Activated naive CD8-positive, alpha-beta T cell treated with anti-CD3 and anti-CD28 coated beads, Interleukin-2, amount 50 U/mL, for 16 hours (primary cell): ENCODE measurements around the gene FIGNL2.
A peak's percentile ranks its signal among the peaks of the same experiment; 100 is the strongest.
"Not testable (repeated sequence)": the region's sequence is repeated elsewhere in the genome, so short reads cannot be mapped to it uniquely, and the experiment has no call there.

Source experiments
- DNase-seq: peaks from one replicate; pipeline ENCODE4 v3.0.0-alpha.2; 2020; ENCODE audit warnings: low read depth, low spot score

Gene FIGNL2

GRCh38 chr12:51818086-51818485 is 30.4 kb downstream of the FIGNL2 start:
- no peak for DNase-seq

- DNase-seq, result no peak
These were observed 31.2 kb downstream of the FIGNL2 start for GRCh38 chr12:51817027-51817953.

- no peak for DNase-seq
These were observed 32.9 kb downstream of the FIGNL2 start for GRCh38 chr12:51815571-51815970.

GRCh38 chr12:51814311-51815088 is 34.0 kb downstream of the FIGNL2 start:
- peak; percentile 34 for DNase-seq

GRCh38 chr12:51813931-51814310 is 34.6 kb downstream of the FIGNL2 start:
- no peak for DNase-seq

- no peak for DNase-seq
These were observed 35.6 kb downstream of the FIGNL2 start for GRCh38 chr12:51812871-51813270.

GRCh38 chr12:51811203-51812202 is 37.0 kb downstream of the FIGNL2 start:
- no peak for DNase-seq

- no peak for DNase-seq
These were observed 39.3 kb downstream of the FIGNL2 start for GRCh38 chr12:51809193-51809592.

- DNase-seq, result no peak
These were observed 41.6 kb downstream of the FIGNL2 start for GRCh38 chr12:51806896-51807295.

GRCh38 chr12:51801027-51801426 is 47.5 kb downstream of the FIGNL2 start:
- DNase-seq, result no peak

- DNase-seq, result no peak
These were observed 50.0 kb downstream of the FIGNL2 start for GRCh38 chr12:51798501-51798900.

GRCh38 chr12:51798051-51798450 is 50.5 kb downstream of the FIGNL2 start:
- DNase-seq, result not testable (repeated sequence)

- DNase-seq, result no peak
These were observed 51.2 kb downstream of the FIGNL2 start for GRCh38 chr12:51797301-51797700.

- DNase-seq, result no peak
These were observed 55.3 kb downstream of the FIGNL2 start for GRCh38 chr12:51793201-51793600.

GRCh38 chr12:51792417-51792816 is 56.1 kb downstream of the FIGNL2 start:
- no peak for DNase-seq

- DNase-seq, result no peak
These were observed 59.6 kb downstream of the FIGNL2 start for GRCh38 chr12:51788876-51789275.

GRCh38 chr12:51785906-51786305 is 62.6 kb downstream of the FIGNL2 start:
- no peak for DNase-seq

- no peak for DNase-seq
These were observed 63.8 kb downstream of the FIGNL2 start for GRCh38 chr12:51784688-51785087.

- no peak for DNase-seq
These were observed 68.6 kb downstream of the FIGNL2 start for GRCh38 chr12:51779876-51780275.

- no peak for DNase-seq
These were observed 70.5 kb downstream of the FIGNL2 start for GRCh38 chr12:51777973-51778372.

- DNase-seq, result no peak
These were observed 71.1 kb downstream of the FIGNL2 start for GRCh38 chr12:51777457-51777856.
